GM18951 (cell line): ENCODE measurements around the gene METTL3.
"Not testable (repeated sequence)": the region's sequence is repeated elsewhere in the genome, so short reads cannot be mapped to it uniquely, and the experiment has no call there.

Experiments used
- POLR2A ChIP-seq: IDR thresholded peaks from 4 replicates; pipeline ENCODE4 v1.6.1; 2011; ENCODE audit warnings: mild to moderate bottlenecking; ENCODE audit not compliant: insufficient read length, insufficient read depth; ENCODE audit errors: extremely low read depth
- in situ Hi-C: fragments of 300-500 bp; cut with MboI; formaldehyde crosslinking; loops from one replicate; pipeline ENCODE4 v1.12.0; 2022; ENCODE audit warnings: low sequenced_read_pairs, mixed read lengths, inconsistent platforms; ENCODE audit not compliant: unreplicated experiment

METTL3 gene

DNA sequence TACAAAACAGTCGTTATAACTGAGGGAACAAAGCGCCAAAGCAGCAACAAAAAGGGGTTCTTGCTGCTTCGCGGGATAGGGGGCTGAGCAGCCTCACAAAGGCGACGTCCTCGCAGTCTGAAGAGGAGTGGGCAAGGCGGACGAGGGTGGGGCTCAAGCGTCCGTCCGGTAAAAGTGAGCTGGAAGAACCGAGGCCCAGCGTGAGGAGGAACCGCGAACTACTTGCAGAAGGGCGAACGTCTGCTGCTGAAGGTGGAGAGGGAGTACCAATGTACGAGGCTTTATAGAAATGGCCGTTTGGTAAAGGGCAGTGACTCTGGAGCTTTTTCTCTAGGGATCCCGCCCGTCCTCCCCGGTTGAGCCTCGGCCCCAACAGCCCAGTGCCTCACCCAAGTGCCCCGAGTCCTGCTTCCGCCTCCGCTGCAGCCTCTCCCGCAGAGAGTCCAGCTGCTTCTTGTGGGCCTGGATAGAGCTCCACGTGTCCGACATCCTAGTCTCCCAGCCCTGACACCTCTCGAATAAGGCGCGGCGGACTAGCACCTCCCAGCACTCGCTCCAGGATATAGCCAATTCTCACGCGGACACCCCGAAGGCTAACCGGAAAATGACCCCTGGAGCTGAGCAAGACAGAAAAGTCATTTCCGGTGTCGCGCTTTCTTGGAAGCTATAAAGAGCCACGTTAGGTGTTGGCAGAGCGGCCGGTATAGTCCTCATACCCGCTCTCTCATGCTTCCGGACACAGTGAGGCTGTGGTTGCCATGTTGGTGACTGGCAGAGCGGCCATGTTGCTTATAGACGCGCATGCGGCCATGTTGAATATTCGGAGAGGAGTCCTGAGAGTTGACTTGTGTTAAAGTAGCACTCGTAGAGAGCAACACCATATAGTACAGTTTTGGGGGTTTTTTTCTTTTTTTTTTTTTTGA lies at the start of gene METTL3:
Gene METTL3 (minus strand): TSS at position 606 of the 923 bp plus-strand sequence. CDS start 117 bp downstream, at position 489.
- TF ChIP-seq POLR2A, result peak; percentile 84
- in situ Hi-C loops, result no loop called here

DNA sequence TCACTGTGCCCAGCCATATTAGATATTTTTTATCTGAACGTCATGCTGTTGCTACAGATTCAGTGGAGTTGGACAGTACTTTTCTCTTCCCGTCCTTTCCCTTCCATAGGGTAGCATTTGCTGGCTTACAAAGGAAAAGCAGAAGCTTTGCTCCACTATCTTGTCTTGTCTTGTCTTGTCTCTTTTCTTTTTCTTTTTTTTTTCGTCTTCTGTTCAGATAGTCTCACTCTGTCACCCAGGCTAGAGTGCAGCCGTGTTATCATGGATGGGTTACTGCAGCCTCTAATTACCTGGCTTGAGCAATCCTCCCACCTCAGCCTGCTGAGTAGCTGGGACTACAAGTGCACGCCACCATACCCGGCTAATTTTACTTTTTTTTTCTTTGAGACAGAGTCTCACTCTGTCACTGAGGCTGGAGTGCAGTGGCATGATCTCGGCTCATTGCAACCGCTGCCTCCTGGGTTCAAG lies 47.6 kb upstream of the METTL3 start:
- no peak for TF ChIP-seq POLR2A
- in situ Hi-C loops, result no loop called here

DNA sequence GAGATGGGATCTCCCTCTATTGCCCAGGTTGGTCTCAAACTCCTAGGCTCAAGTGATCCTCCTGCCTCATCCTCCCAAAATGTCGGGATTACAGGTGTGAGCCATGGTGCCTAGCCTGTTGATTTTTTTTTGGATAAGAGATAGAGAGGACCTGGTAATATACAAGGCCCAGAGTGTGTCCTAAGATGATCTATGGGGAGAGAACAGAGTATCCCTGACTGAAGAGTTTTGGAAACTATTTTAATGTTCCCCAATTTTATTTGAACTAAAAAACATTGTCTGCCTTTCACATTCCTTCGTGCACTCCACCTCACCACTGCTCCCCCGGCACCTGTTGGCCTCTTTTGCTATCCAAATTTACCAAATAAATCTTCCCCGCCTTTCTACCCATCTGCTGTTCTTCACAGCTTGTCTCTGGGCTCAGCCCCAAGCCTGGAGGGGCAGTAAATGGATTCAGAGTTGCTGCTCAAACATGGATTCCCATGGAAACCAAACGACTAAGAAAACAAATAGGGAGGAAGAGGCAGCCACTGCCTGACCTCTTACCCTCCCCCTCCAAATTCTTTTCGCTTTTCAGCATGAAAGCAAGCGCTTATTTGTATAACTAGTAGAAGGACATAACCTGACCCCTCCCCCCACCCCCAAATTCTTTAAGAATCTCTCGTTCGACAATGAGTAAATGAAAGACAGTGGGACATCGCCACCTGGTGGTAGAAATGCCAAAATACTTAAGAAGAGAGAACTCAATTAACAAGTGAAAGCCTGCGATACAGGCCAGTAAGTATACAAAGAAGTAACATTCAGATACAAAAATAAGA lies 46.2 kb upstream of the METTL3 start:
- no peak for TF ChIP-seq POLR2A
- in situ Hi-C loops, result no loop called here

DNA sequence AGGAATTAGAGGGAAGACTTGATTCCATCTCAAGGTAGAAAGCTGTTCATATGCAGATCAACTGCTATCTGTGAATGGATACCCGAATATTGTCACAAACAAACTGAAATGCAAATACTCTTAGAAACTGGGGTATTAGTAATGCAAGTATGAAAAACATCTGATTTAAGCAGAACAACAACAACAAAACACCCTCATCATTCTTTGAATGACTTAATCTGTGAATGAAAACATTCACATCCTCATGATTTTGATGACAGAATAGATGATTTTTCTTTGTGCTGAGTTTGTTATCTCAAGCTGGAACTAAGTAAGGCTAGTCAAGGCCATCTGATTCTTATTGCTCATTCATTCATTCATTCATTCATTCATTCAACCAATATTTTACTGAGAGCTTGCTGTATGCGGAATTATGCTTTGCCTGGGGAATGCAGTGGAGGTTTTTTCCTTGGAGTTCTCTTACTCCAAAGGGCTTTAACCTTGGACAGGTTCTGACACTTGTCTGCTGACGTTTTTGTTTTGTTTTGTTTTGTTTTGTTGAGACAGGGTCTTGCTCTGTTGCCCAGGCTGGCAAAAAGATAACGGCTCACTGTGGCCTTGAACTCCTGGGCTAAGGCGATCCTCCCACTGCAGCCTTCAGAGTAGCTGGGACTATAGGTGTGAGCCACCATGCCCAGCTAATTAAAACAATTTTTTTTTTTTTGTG lies 45.4 kb upstream of the METTL3 start:
- in situ Hi-C loops, result no loop called here
- no peak for TF ChIP-seq POLR2A

DNA sequence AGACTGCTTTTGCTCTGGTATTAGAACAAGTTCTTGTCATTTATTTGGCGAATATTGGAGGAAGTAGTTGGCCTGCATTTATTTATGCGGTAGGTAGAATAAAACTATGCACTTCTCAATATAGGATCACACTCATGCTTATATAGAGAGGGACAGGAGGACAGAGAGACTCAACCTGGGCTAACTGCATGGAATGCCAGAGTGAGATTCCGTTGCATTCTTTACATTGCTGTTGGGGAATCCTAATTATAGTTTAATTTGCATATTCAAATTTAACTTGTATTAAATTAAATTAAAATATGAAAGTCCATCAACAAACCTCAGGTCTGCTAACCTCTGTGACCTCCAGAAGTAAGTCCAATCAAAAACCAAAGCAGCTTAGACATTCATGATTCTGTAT lies 42.1 kb upstream of the METTL3 start:
- no peak for TF ChIP-seq POLR2A
- in situ Hi-C loops, result no loop called here

DNA sequence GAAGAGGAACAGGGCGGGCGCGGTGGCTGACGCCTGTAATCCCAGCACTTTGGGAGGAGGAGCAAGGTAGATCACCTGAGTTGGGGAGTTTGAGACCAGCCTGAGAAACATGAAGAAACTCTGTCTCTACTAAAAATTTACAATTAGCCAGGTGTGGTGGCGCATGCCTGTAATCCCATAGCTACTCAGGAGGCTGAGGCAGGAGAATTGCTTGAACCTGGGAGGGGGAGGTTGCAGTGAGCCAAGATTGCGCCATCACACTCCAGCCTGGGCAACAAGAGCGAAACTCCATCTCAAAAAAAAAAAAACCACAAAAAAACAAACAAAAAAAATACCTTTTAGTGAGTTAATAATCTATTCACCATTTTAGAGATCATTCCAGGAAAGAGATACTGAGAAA lies 33.4 kb upstream of the METTL3 start:
- in situ Hi-C loops, result not testable (repeated sequence)

DNA sequence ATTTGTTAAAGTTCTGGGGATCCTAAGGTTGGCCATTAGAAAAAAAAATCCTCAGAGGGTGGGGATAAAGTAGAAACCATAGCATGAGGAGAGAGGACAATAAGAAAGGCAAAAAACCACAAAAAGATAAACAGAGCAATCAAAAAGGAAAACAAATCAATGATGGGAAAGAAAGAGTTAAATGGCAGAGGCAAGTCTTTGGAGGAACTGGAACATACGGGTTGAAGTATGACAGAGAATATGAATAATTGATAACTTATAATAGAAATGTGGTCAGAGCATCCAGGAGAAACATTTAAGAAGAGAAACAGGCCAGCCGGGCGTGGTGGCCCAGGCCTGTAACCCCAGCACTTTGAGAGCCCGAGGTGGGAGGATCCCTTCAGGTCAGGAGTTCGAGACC lies 32.8 kb upstream of the METTL3 start:
- in situ Hi-C loops, result no loop called here
- no peak for TF ChIP-seq POLR2A

DNA sequence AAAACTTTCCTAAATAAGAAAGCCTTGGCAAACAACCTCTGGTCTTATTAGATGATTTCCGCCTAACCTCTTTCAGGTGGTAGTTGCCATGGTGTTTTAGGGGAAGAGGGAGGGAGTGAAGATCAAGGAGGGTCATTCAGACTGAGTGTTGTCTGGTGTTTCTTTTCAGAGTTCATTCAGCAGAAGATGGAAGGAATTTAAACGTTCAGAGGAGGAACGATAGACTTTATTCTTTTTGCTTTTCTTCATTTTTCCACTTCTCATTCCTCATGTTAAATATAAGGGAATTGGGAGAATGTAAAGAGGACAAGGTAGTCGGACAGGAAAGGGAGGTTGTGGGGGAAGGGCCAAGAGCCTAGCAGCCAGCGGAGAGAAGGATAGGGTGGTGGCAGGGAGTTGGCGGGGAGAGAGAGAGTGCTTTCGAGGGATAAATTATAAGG lies 32.4 kb upstream of the METTL3 start:
- in situ Hi-C loops, result no loop called here
- no peak for TF ChIP-seq POLR2A

DNA sequence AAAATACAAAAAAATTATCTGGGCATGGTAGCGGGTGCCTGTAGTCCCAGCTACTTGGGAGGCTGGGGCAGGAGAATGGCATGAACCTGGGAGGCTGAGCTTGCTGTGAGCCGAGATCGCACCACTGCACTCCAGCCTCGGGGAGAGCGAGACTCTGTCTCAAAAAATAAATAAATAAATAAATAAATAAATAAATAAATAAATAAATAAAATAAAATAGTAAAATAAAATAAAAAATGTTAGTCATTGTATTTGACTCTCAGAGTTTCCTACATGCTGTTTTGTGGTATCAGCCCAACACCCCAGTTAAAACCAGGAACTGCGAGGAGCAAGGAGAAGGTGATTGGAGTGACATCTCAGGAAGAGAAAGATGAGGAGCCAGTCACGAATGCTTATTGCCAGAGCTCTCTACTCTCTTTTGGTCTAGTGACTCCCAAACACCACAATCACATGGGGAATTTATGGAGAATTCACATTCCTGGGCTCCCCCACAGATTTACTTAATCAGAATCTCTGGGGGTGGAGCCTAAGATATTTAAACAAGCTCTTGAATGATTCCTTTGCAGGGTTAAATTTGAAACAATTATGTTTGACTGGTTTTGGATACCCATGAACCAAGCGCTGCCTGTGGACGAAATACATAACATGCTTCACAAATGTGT lies 30.4 kb upstream of the METTL3 start:
- in situ Hi-C loops, result no loop called here

DNA sequence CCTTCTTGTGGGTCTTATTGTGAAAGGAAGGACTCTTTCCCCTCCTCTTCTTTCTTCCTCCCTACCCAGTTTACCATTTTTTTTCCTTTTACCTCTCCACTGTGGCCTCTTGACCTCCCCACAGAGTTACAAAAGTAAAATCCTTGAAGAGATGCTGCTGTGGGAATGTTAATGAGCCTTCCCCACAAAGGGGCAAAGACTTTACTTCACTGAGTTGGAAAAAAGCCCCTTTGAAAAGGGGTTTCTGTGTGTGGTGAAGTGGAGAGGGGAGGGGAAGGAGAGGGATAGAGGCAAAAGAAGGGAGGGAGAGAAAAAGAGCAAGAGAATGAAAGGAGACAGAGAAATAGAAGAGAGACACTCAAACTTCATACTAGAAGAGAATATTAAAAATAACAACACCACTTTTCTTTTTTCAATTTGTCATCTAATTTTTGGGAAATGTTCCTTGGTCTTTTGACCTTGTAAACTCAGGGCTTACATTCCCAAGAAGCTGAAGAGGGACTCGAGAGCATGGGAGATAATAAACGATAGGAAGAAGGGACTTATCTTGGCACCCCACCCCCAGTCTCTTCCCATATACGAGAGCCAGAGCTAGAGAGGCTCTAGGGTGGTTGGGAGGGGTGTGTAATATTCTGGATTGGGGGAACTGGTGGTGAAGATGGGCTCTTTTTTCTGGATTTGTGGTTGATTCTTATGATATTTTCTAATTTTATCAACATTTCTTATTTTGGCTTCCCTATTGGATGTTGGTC lies 28.2 kb upstream of the METTL3 start:
- TF ChIP-seq POLR2A, result no peak
- in situ Hi-C loops, result no loop called here

More for the DNA sequence above, 30.4 kb upstream of the METTL3 start:
- TF ChIP-seq POLR2A, result no peak

DNA sequence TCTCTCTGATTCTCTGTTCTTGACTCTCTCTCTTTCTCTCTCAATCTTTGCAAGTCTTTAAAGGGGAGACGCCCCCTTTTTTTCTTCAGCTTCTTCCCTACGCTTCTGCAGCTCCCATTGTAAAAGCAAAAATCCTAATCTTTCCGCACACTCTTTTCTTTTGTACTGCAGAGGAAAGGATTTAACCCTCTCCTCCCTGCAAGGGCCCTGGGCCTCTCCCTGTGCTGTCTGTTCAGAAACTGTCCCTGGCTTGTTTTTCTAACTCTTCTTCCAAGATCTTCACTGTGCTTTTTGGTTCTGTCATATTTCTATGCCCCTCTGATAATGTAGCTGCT lies 25.9 kb upstream of the METTL3 start:
- in situ Hi-C loops, result no loop called here
- no peak for TF ChIP-seq POLR2A
